HepG2 (cell line): ENCODE data around the gene SEMA6B.

Experiments used
- ATF7-NPFF ChIP-seq: sonication (generic); formaldehyde crosslinking; IDR thresholded peaks from 2 replicates; pipeline ENCODE4 v1.8.1; 2023; ENCODE audit warnings: mild to moderate bottlenecking, low read depth, missing genetic modification reagents, moderate library complexity
- MAX ChIP-seq: IDR thresholded peaks from 2 replicates; pipeline ENCODE4 v1.6.1; 2012; ENCODE audit warnings: inconsistent platforms
- TAF1 ChIP-seq: sonication (generic); formaldehyde crosslinking; IDR thresholded peaks from 2 replicates; pipeline ENCODE4 v1.4.0; 2020; ENCODE audit warnings: missing genetic modification reagents

- TF ChIP-seq ATF7-NPFF (CRISPR knock-in tag) (no peak), TAF1 (CRISPR knock-in tag) (no peak), MAX (no peak)
Measured at GRCh38 chr19:4584670-4585460, 25.4 kb upstream of the SEMA6B start.
